RKO (cell line): Measurements from ENCODE around the gene AIP.

Experiments used
- DNase-seq: peaks from one replicate; pipeline ENCODE4 v3.0.0-alpha.2; 2016; ENCODE audit warnings: low spot score

AIP gene

GRCh38 chr11:67534070-67534679, 51.3 kb downstream of the AIP start:
- no peak for DNase-seq

- no peak for DNase-seq
These were observed 52.7 kb downstream of the AIP start for GRCh38 chr11:67535561-67535960.

DNA sequence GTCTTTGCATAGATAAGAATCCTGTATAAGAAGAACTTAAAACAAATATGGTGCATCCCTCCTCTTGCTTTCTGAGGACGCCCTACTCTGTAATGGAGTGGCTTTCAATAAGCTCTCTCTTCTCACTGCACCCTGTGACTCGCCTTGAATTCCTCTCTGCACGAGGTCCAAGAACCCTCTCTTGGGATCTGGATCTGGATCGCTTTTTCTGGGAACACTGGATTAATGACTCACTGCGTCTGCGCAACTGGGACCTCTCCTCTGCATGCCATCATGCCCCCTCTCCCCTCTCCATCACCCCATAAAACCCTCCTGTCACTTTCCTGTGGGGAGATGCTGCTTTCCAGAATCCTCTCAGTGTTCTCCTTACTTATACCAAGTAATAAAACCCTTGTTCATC, 55.5 kb downstream of the AIP start:
- DNase-seq: no peak

- no peak for DNase-seq
These were observed 56.1 kb downstream of the AIP start for GRCh38 chr11:67538823-67539505.

- DNase-seq: no peak
These were observed 56.7 kb downstream of the AIP start for GRCh38 chr11:67539550-67539949.
